Femur (tissue), 1 donor: ENCODE measurements around the gene BTLA.
"Not testable (repeated sequence)": the region's sequence is repeated elsewhere in the genome, so short reads cannot be mapped to it uniquely, and the experiment has no call there.

Experiments used
- DNase-seq: peaks from one replicate; pipeline ENCODE4 v3.0.0-alpha.2; 2017

BTLA gene

DNA sequence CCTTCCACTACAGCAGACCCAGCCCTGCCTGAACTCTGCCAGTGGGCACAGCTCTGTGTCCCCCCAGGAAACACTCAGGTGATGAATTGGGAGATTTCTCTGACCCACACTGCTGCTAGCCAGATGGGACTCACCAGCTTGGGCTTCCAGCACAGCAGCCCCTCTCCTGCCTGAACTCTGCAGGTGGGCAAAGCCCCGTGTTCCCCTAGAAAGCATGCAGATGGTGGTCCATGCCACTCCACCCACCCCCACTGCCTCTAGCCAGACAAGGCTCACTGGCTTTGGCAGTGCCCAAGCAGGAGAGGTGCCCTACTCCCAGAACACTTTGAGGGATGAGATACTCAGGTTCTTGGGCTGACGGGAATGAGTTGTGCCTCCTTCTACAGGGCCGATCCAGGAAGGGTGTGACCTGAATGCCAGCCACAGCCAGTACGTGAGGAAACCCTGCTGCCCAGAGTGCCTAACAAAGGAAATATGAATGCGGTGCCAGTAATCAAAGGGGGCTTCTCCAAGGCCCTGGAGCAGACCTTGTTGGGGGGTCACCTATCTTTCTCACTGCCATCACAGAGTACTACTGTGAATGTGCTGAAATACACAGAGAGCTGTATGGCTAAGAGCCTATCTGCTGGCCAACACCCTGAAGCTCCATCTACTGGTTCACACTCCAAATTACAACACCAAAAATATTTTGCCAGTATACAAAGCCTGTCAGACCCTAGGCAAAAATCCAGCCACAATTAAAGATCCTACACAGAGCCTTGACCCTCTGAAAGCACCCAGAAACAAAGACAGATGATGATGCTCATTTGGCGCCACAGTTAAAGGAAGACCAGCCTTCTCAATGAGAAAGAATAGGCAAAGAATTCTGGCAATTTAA, 61.9 kb downstream of the BTLA start:
- no peak for DNase-seq

DNA sequence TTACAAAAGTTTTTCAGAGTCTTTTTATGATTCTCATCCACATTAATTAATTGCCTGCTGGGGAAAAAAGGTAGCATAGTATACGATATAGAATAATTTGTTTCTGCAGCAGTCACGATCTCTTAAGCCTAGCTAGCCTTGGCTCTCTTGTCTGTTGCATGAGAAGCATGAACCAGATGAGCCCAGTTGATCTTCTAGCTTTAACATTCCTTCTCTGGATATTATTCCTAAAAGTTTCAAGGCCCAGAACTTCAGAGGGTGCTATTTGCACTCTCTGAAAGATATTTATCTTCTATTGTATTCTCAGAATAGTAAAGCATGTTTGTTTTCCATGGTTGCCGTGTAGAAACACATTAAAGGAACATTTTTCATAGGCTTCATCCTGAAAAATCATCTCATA, 69.3 kb downstream of the BTLA start:
- DNase-seq, result no peak

DNA sequence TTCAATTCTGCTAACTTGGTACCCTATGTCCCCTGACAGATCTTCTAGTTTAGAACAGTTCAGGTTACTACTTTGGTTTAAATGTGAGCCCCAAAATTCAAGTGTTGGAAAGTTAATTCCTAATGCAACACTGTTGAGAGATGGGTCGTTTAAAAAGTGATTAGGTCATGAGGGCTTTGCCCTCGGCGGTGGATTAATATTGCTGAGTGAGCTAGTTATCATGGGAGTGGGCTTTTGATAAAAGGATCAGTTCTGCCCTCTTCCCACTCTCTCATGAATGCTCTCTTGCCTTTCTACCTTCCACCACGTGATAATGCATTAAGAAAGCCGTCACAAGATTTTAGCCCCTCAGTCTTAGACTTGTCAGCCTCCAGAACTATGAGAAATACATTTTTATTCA, 72.1 kb downstream of the BTLA start:
- DNase-seq, result no peak

DNA sequence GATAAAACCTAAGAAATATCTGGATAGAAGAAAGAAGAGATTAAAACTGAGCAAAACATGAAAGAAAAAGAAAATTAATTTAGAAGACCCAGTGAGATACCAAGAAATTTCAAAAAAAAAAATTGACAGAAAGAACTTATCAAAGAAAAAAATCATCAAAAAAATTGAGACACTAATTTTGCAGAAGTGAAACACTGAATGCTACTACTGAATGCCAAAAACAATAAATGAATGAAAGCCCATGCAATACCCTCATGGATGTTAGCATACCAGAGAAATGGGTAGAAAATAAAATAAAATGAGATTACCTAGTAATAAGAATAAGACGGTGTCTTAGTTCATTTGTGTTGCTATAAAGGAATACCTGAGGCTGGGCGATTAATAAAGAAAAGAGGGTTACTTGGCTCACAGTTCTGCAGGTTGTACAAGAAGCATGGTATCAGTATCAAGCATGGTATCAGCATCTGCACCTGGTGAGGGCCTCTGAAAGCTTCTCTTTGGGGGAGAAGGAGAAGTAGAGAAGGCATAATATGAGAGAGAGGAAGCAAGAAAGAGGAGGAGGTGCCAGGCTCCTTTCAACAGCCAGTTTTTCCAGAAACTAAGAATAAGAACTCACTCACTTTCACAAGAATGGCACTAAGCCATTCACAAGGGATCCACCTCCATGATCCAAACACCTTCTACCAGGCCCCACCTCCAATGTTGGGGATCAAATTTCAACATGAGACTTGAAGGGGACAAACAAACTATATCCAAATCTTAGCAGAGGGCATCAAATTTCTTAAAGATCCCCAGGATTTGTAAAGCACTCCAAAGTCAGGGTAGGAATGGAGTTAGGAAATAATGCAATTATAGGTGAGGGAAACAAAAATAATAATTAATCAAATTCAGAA, 73.2 kb downstream of the BTLA start:
- DNase-seq, result no peak

DNA sequence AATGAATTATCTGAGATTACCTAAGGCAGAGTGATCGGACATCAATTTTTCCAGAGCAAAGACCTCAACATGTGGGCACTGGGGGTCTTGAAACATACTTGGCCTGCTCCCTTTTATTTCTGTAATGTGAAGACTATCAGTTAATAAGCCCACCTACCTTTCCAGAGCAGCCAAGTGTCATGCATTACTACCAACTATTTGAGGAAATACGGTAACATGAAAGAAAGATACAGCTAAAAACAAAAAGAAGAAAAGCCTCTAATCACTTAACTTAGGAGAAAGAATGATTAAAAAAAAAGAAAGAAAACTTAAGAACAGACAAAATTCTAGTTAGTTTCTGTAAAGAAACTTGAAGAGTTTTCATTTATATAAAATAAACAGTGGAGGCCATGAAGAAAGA, 73.9 kb downstream of the BTLA start:
- no peak for DNase-seq

DNA sequence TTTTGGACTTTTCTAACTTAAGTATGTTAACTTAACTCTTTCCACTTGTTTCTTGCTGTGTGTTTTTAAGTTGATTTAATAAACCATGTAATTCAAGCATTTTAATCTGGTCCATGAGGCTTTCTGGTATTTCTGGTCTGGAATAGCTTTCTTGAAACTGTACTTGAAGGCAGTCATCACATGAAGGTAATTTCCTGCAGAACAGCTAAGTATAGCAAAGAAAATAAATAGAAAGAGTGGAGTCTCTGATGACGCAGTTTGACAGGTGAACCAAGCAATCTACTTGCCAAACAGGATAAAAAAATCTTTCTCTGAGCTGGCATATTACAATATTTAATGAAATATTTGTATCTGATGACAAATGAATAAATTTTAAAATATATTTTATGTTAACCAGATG, 74.9 kb downstream of the BTLA start:
- no peak for DNase-seq

DNA sequence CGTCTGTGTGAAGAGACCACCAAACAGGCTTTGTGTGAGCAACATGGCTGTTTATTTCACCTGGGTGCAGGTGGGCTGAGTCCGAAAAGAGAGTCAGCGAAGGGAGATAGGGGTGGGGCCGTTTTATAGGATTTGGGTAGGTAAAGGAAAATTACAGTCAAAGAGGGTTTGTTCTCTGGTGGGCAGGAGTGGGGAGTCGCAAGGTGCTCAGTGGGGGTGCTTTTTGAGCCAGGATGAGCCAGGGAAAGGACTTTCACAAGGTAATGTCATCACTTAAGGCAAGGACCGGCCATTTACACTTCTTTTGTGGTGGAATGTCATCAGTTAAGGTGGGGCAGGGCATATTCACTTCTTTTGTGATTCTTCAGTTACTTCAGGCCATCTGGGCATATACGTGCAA, 76.4 kb downstream of the BTLA start:
- not testable (repeated sequence) for DNase-seq

DNA sequence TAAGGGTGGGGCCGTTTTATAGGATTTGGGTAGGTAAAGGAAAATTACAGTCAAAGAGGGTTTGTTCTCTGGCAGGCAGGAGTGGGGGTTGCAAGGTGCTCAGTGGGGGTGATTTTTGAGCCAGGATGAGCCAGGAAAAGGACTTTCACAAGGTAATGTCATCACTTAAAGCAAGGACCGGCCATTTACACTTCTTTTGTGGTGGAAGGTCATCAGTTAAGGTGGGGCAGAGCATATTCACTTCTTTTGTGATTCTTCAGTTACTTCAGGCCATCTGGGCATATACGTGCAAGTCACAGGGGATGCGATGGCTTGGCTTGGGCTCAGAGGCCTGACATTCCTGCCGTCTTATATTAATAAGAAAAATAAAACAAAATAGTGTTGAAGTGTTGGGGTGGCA, 80.7 kb downstream of the BTLA start:
- DNase-seq, result not testable (repeated sequence)

DNA sequence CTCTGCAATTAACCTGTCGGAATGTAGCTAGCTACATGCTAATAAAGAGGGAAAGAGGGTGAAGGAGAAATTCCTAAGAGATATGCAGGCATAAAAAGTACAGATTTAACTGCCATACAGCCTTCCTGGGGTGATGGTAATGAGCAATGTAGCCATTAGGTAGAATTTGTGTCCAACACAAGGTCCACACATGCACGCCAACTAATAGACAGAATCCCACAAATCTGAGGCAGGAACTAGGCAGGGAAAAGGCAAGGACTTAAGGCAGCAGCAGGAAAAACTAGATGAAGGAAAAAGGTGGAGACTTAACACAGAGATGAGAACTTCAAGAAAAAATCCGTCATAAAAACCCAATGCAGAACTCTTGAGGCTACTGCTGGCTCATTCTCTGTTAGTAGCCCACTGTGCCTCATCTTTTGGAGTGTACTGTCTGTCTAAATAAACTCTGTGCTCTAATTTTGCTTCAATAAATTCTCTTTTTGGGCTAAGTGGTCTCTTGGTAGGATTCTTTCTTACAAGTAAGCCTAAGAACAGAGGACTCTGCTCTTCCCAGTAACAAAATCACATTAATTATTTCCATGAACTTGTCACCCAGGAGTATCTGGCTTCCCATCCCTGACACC, 81.5 kb downstream of the BTLA start:
- DNase-seq, result no peak

DNA sequence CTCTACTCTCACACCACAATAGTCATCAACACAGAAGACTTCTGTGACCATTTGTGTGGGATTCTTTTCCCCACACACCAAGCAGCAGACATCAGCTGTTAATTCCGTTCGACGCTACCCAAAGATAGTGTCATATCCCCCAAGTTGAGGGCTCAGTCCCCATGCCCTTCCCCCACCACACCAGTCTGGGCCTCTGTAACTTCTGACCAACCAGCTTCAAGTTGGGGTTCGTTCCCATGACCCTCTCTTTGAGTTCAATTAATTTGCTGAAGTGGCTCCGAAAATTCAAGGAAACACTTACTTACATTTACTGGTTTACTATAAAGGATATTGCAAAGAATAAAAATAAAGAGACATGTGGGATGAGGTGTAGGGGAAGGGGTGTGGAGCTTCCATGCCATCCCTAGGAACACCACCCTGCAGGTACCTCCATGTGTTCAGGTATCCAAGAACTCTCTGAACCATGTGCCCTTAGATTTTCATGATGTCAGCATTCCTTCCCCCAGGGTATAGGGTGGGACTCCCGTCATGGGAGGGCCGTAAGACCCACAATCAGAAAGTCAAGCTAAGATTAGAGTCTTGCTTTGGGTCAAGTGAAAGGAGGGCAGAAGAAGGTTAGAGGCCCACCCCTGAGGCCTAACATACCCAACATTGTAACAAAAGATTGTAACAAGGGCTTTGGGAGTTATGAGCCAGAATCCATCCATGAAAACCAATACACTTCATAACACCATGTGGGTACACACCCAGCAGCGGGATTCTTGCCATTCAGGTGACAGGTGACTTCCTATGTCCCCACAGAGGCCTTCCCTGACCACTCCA, 82.7 kb downstream of the BTLA start:
- DNase-seq, result no peak

DNA sequence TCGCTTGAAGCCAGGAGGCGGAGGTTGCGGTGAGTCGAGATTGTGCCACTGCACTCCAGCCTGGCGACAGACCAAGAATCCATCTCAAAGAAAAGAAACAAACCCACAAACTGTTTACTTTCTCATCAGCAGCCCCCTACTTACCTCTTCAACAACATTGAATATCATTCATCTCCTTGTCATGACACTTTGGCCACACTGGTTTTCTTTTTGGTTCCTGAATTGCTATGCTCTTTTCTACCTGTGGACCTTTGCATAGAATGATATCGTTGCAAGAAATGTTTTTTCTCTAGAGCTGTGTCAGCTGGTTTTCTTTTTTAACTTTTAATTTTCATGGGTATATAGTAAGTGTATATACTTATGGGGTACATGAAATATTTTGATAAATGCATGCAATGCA, 83.9 kb downstream of the BTLA start:
- no peak for DNase-seq
